A549 (cell line): ENCODE results near the gene TAF13. TPM values are rescaled to one million over a fixed set of nuclear protein-coding genes. Genes with fewer than 3 reads are reported as not detected.
A peak's percentile ranks its signal among the peaks of the same experiment; 100 is the strongest.

Source experiments
- ATAC-seq, 2 experiments: fragments of 200-7000 bp in 1 of 2; fragments of >200 bp in 1 of 2; cut with Nextera tagmentation in 1 of 2; cut with Tn5 transposase in 1 of 2; 3 replicates each; pipeline versions ENCODE4 v1.8.0 to v1.9.1; 2018 to 2020; ENCODE audit warnings: mild to moderate bottlenecking in 1 of 2, moderate library complexity in 1 of 2
- CTCF ChIA-PET: fragments of 300-600 bp; sonication (Branson Sonifier 250); formaldehyde crosslinking; extraction: SDS; loops from one replicate; lab custom pipeline; 2021; ENCODE audit warnings: antibody characterized with exemption, inconsistent platforms; lab: Yijun Ruan, JAX
- POLR2A ChIA-PET: fragments of 350-600 bp; formaldehyde crosslinking; extraction: SDS; loops from one replicate; lab custom pipeline; 2021; ENCODE audit warnings: antibody characterized with exemption, inconsistent platforms; lab: Yijun Ruan, JAX
- DNase-seq, 2 experiments: peaks; one replicate each; pipeline versions ENCODE4 v3.0.0 to v3.0.0-alpha.2; 2011 to 2016; ENCODE audit warnings: low read depth in 1 of 2, low spot score in 1 of 2
- FAIRE-seq: peaks from 2 replicates; lab custom pipeline; 2011; peaks lifted over from hg19 to GRCh38; lab: Jason Lieb, UNC
- H3K27ac ChIP-seq, 2 experiments: fragments of >200 bp; sonication (Bioruptor Twin); formaldehyde crosslinking; 3 replicates each; pipeline ENCODE4 v1.5.1; 2016 to 2017
- H3K4me1 ChIP-seq: fragments of >200 bp; sonication (Bioruptor Twin); formaldehyde crosslinking; 3 replicates; pipeline ENCODE4 v1.6.1; 2016
- H3K4me2 ChIP-seq: fragments of >200 bp; sonication (Bioruptor Twin); formaldehyde crosslinking; 3 replicates; pipeline ENCODE4 v1.6.1; 2016
- H3K4me3 ChIP-seq: fragments of >200 bp; sonication (Bioruptor Twin); formaldehyde crosslinking; 3 replicates; pipeline ENCODE4 v1.5.1; 2016
- H3K9me3 ChIP-seq: fragments of >200 bp; sonication (Bioruptor Twin); formaldehyde crosslinking; 3 replicates; pipeline ENCODE4 v1.6.1; 2016
- BCL3 ChIP-seq: fragments of >200 bp; sonication (Bioruptor Twin); formaldehyde crosslinking; IDR thresholded peaks from 3 replicates; pipeline ENCODE4 v1.6.1; 2016
- CBX2 ChIP-seq: fragments of 200-600 bp; sonication (generic); IDR thresholded peaks from 2 replicates; pipeline ENCODE4 v1.6.1; 2016; ENCODE audit warnings: low read depth, mild to moderate bottlenecking, borderline replicate concordance
- CBX8 ChIP-seq: fragments of 200-600 bp; sonication (generic); IDR thresholded peaks from 2 replicates; pipeline ENCODE4 v1.6.1; 2016
- CEBPB ChIP-seq, 2 experiments: fragments of >200 bp in 1 of 2; sonication (Bioruptor Twin) in 1 of 2; formaldehyde crosslinking in 1 of 2; IDR thresholded peaks; 2 replicates each; pipeline ENCODE4 v1.6.1; 2012 to 2016
- CHD2 ChIP-seq: fragments of 150-350 bp; IDR thresholded peaks from 2 replicates; pipeline ENCODE4 v1.6.1; 2014; ENCODE audit warnings: low read length; ENCODE audit not compliant: partially characterized antibody
- EHF ChIP-seq: fragments of 250-450 bp; sonication (Bioruptor Pico); IDR thresholded peaks from 2 replicates; pipeline ENCODE4 v1.5.0; 2020; ENCODE audit warnings: mild to moderate bottlenecking
- ESRRA ChIP-seq: fragments of 150-350 bp; IDR thresholded peaks from 2 replicates; pipeline ENCODE4 v1.6.1; 2014; ENCODE audit warnings: mild to moderate bottlenecking, low read length, borderline replicate concordance
- FOSB ChIP-seq: fragments of 250-450 bp; sonication (Bioruptor Pico); IDR thresholded peaks from 2 replicates; pipeline ENCODE4 v1.5.0; 2020; ENCODE audit warnings: mild to moderate bottlenecking, moderate library complexity
- HDAC2 ChIP-seq: fragments of 200-600 bp; sonication (generic); IDR thresholded peaks from 2 replicates; pipeline ENCODE4 v1.6.1; 2016
- HOXB13 ChIP-seq: fragments of 250-450 bp; sonication (Bioruptor Pico); IDR thresholded peaks from 2 replicates; pipeline ENCODE4 v1.5.0; 2020; ENCODE audit warnings: low read depth, mild to moderate bottlenecking, moderate library complexity
- MYC ChIP-seq: IDR thresholded peaks from 2 replicates; pipeline ENCODE4 v1.6.1; 2012; ENCODE audit warnings: mild to moderate bottlenecking, inconsistent platforms, low read length, improper control_type of control experiment, borderline replicate concordance
- PHF8 ChIP-seq: fragments of 200-600 bp; sonication (generic); IDR thresholded peaks from 2 replicates; pipeline ENCODE4 v1.6.1; 2016; ENCODE audit warnings: low read depth, mild to moderate bottlenecking, antibody characterized with exemption, moderate library complexity, borderline replicate concordance
- POLR2AphosphoS2 ChIP-seq: conservative IDR thresholded peaks from 2 replicates; pipeline ENCODE4 v1.6.1; 2012; ENCODE audit warnings: low read length, improper control_type of control experiment, inconsistent platforms
- RAD21 ChIP-seq, 2 experiments: fragments of >200 bp in 1 of 2; sonication (Bioruptor Twin) in 1 of 2; formaldehyde crosslinking in 1 of 2; IDR thresholded peaks in 1 of 2; conservative IDR thresholded peaks in 1 of 2; 2 replicates in 1 of 2; 3 replicates in 1 of 2; pipeline ENCODE4 v1.6.1; 2012 to 2018; ENCODE audit warnings: inconsistent platforms in 1 of 2
- RARB ChIP-seq: fragments of 250-450 bp; sonication (Bioruptor Pico); IDR thresholded peaks from 2 replicates; pipeline ENCODE4 v1.8.0; 2021; ENCODE audit warnings: mild to moderate bottlenecking, moderate library complexity
- REST ChIP-seq: fragments of 200-600 bp; sonication (generic); IDR thresholded peaks from 2 replicates; pipeline ENCODE4 v1.6.1; 2016; ENCODE audit warnings: antibody characterized with exemption, mild to moderate bottlenecking, moderate library complexity
- SREBF2 ChIP-seq: fragments of 450-650 bp; IDR thresholded peaks from 2 replicates; pipeline ENCODE4 v1.6.1; 2014; ENCODE audit warnings: mild to moderate bottlenecking, moderate library complexity
- TFCP2L1 ChIP-seq: fragments of 250-450 bp; sonication (Bioruptor Pico); IDR thresholded peaks from 2 replicates; pipeline ENCODE4 v1.5.0; 2021; ENCODE audit warnings: mild to moderate bottlenecking
- TP53 ChIP-seq: fragments of 250-450 bp; sonication (Bioruptor Pico); IDR thresholded peaks from 2 replicates; pipeline ENCODE4 v1.5.0; 2021; ENCODE audit warnings: mild to moderate bottlenecking, moderate library complexity
- ZC3H11A ChIP-seq: fragments of 450-650 bp; IDR thresholded peaks from 2 replicates; pipeline ENCODE4 v1.6.1; 2014; ENCODE audit warnings: antibody characterized with exemption, mild to moderate bottlenecking
- ZFP36 ChIP-seq: fragments of 450-650 bp; IDR thresholded peaks from 2 replicates; pipeline ENCODE4 v1.6.1; 2014; ENCODE audit warnings: borderline replicate concordance; ENCODE audit not compliant: partially characterized antibody
- ZNF302 ChIP-seq: fragments of 250-450 bp; sonication (Bioruptor Pico); IDR thresholded peaks from 2 replicates; pipeline ENCODE4 v1.9.0; 2021; ENCODE audit warnings: inconsistent platforms, mild to moderate bottlenecking, moderate library complexity
- WGBS: methylation state at CpG from one replicate; pipeline ENCODE4 v1.1.6; 2017; ENCODE audit errors: missing lambda C conversion rate; 5-methylcytosine and 5-hydroxymethylcytosine counted together
- polyA plus RNA-seq, 4 experiments: library from polyadenylated mRNA; depleted of rRNA in 3 of 4; stranded (reverse); fragments of >200 nt; fragmentation: RNase III in 1 of 4; extraction: RNeasy Plus Mini Kit Qiagen cat#74134 plus additional on column Dnase treatment in 1 of 4; gene quantifications; 2 replicates in 3 of 4; 3 replicates in 1 of 4; pipeline ENCODE4 v1.2.3, GENCODE V29; 2011 to 2017
- TF ChIP-seq, protein P1 (sequence below): fragments of >200 bp; sonication (Bioruptor Twin); formaldehyde crosslinking; IDR thresholded peaks from 2 replicates; pipeline ENCODE4 v1.6.1; 2016
- TF ChIP-seq, protein P2 (sequence below): IDR thresholded peaks from 2 replicates; pipeline ENCODE4 v1.6.1; 2012

The TAF13 gene
- polyA plus RNA-seq, 2 of the 4 experiments (the other 2 are of a cell fraction), result 46.7 to 50.5 TPM

GRCh38 chr1:109075531-109076490, at the start of gene TAF13 (continued):
- peak; percentile 79 for TF ChIP-seq REST
- TF ChIP-seq SREBF2, result no peak
- TF ChIP-seq RAD21 (conservative IDR thresholded peaks at IDR 0.05 in 1 of 2, IDR thresholded peaks at IDR 0.05 in 1 of 2), result no peak
- TF ChIP-seq CBX8, result no peak
- no peak for TF ChIP-seq FOSB
- TF ChIP-seq HOXB13 (CRISPR knock-in tag), result no peak
- TF ChIP-seq TP53, result no peak
- TF ChIP-seq TFCP2L1 (CRISPR knock-in tag), result no peak
- TF ChIP-seq, protein P1, sequence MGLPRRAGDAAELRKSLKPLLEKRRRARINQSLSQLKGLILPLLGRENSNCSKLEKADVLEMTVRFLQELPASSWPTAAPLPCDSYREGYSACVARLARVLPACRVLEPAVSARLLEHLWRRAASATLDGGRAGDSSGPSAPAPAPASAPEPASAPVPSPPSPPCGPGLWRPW, result no peak
- TF ChIP-seq POLR2AphosphoS2, result no peak
- no peak for TF ChIP-seq MYC
- TF ChIP-seq ZC3H11A, result no peak
- TF ChIP-seq ZNF302 (CRISPR knock-in tag), result no peak
- TF ChIP-seq BCL3, result peak; percentile 44; the same call in 1 of the 3 replicates
- no peak for TF ChIP-seq ZFP36

- POLR2A ChIA-PET, result no interaction called here
- WGBS, result 79% methylated on average over 5 of the region's 5 CpGs
- CTCF ChIA-PET, result no interaction called here
- no peaks in the 10 kb centered on the region for H3K9me3 ChIP-seq
- H3K4me2 ChIP-seq, result no peak overlapping the region
- no peak overlapping the region for H3K27ac ChIP-seq
- no peak overlapping the region for H3K4me3 ChIP-seq
- ATAC-seq (no peak), FAIRE-seq (no peak), DNase-seq (no peak)
- TF ChIP-seq ESRRA (no peak), CBX8 (no peak), TP53 (no peak), CBX2 (no peak), CEBPB (IDR thresholded peaks at IDR 0.05) (no peak), CHD2 (no peak), PHF8 (no peak), EHF (CRISPR knock-in tag) (no peak), RARB (no peak), HDAC2 (no peak), TFCP2L1 (CRISPR knock-in tag) (no peak)
- TF ChIP-seq, protein P2, sequence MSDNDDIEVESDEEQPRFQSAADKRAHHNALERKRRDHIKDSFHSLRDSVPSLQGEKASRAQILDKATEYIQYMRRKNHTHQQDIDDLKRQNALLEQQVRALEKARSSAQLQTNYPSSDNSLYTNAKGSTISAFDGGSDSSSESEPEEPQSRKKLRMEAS, result no peak
- TF ChIP-seq, all 56 proteins: peak for 0
- 0 out of 3 replicates have a peak, but pooled peaks cover 5% of the 10 kb centered on the region for H3K4me1 ChIP-seq
Measured at GRCh38 chr1:109120356-109120755, 44.6 kb upstream of the TAF13 start.
